22Rv1 (cell line): ENCODE measurements around the gene LRIG1.

Experiments
- CTCF ChIP-seq: fragments of 450-650 bp; IDR thresholded peaks from 2 replicates; pipeline ENCODE4 v1.5.1; 2017; ENCODE audit warnings: mild to moderate bottlenecking
- ZFX ChIP-seq: fragments of 450-650 bp; IDR thresholded peaks from 2 replicates; pipeline ENCODE4 v1.6.1; 2017; ENCODE audit warnings: antibody characterized with exemption, borderline replicate concordance

- no peak for TF ChIP-seq CTCF
- TF ChIP-seq ZFX, result no peak
Observed at GRCh38 chr3:66435989-66436388, 64.8 kb downstream of the LRIG1 start.
